Activated naive CD4-positive, alpha-beta T cell treated with anti-CD3 and anti-CD28 coated beads, Interleukin-2, amount 50 U/mL, for 16 hours (primary cell): Measurements from ENCODE around the gene MRPS30.
"Not testable (repeated sequence)": the region's sequence is repeated elsewhere in the genome, so short reads cannot be mapped to it uniquely, and the experiment has no call there.

Source experiments
- DNase-seq: peaks from one replicate; pipeline ENCODE4 v3.0.0-alpha.2; 2020

MRPS30 gene

GRCh38 chr5:44808435-44809214 is at the start of gene MRPS30:
Gene MRPS30 (plus strand): TSS chr5:44808947. CDS start chr5:44808963, 16 bp downstream.
- DNase-seq = peak; percentile 86

DNA sequence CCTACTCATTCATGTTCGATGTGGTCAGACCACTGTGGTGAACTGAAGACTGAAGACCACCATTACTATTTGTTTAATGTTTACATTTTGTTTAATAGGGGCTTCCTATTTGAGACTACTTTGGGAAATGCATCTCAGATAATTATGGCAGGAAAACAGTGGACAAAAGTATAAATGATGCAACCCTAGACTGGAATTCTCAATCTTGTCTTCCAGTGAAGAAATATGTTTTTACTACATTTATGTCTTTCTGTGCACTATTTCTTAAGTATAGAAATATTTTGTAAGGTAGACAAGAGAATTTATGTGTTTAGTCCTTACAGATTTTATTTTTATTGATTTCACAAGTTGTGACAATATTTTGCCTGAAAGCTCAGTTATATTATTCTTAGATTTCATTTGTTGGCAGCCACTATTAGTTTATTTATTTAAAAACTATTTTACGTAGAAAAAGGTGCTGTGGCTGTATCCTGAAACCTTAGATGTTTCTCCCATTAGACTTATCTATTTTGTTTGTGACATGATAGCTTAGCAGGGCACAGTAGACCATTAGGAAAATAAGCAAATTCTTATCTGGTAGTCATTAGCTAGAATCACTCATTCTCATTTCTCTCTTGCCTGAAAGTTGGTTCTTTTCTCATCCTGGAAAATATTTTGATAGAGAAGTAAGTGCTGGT is 39.4 kb upstream of the MRPS30 start:
- DNase-seq = no peak

- no peak for DNase-seq
These were observed 38.9 kb upstream of the MRPS30 start for GRCh38 chr5:44769877-44770209.

DNA sequence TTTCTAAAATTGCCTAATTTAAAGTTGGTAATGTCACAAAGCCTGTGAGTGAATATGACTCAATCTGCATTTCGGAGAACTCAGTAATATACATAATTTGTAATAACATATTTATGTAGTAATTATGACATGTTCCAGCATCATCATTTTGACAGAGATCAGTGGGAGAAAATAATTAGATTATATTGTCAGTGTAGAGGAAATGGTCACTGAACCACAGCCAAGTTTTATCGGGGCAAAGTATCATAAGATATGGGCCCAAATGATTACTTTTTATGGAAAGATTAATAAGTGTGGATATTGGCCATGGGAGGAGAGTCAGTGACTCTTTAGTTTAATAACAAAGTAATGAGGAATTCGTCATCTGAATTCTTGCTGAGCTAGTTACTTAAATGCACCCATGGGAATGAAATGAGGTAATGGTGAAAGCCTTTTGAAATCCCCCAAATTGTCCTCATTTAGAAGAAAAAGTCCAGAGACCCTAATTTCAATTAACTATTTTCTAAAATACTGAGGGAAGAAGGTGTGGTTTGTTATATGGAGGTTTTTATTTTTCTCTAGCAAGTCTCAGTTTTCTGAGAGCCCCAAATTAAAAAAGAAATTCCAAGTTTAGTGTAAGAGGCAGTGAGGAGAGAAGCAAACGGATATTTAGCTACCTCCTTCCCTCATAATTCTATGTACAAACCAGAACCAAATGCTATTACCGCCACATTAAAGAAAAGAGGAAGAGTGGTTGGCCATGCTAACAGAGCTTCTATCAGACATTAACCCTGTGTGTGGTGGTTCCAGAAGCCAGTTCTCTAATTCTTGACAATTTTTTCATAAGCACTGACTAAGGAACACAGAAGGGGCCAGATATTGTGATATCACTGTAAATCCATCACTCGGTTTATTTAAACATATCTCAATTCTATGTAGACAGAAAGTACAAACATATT is 37.7 kb upstream of the MRPS30 start:
- DNase-seq = no peak

- not testable (repeated sequence) for DNase-seq
These were observed 36.4 kb upstream of the MRPS30 start for GRCh38 chr5:44772397-44772796.

DNA sequence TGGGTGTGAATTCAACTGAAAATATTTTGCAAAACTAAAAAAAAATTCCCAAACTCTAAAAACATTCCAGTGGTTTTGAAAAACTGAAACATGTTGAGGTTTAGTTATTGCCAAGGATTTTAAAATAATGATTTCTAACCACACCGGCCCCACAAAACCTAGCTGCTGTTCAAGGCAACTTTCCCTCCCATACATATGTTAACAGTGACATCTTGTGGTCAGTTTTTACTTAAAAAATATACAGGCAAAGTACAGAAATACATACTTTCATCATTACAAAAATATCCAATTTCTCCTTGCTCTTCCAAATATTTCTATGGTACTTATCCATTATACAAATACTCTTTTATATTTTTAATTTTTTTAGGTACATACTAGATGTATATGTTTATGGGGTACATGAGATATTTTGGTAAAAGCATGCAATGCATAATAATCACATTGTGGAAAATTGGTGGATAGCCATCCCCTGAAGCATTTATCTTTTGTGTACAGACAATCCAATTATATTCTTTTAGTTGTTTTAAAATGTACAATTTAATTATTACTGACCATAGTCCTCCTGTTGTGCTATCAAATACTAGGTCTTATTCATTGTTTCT is 34.4 kb upstream of the MRPS30 start:
- DNase-seq = no peak

DNA sequence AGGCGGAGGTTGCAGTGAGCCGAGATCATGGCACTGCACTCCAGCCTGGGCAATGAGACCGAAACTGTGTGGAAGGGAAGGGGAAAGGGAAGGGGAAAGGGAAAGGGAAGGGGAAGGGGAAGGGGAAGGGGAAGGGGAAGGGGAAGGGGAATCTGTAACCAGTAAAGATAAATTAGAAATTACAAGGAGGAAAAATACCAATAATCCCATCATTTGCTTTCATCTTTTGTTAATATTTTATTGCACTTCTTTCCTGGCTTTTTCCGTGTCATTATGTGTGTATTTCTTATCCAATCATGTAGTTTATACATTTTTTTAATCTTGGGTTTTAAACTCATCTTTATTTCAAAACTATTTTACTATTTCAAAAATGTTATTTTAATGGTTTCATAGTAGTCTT is 29.6 kb upstream of the MRPS30 start:
- DNase-seq = no peak

DNA sequence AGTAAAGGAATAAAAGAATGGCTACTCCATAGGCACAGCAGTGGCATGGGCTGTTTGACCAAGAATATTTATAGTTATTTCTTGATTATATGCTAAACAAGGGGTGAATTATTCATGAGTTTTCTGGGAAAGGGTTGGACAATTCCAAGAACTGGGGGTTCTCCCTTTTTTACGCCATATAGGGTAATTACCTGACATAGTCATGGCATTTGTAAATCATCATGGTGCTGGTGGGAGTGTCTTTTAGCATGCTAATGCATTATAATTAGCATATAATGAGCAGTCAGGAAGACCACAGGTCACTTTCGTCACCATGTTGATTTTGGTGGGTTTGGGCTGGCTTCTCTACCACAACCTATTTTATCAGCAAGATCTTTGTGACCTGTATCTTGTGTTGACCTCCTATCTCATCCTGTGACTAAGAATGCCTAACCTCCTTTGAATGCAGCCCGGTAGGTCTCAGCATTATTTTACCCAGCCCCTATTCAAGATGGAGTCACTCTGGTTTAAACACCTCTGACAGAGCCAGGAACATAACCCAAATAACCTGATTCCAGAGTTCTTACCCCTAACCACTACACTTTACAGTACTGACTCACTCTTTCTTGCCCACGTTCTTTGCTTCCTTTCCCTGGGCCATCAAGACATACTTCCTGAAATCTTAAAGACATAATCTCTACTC is 25.0 kb upstream of the MRPS30 start:
- no peak for DNase-seq

- no peak for DNase-seq
These were observed 21.0 kb upstream of the MRPS30 start for GRCh38 chr5:44787731-44788130.

DNA sequence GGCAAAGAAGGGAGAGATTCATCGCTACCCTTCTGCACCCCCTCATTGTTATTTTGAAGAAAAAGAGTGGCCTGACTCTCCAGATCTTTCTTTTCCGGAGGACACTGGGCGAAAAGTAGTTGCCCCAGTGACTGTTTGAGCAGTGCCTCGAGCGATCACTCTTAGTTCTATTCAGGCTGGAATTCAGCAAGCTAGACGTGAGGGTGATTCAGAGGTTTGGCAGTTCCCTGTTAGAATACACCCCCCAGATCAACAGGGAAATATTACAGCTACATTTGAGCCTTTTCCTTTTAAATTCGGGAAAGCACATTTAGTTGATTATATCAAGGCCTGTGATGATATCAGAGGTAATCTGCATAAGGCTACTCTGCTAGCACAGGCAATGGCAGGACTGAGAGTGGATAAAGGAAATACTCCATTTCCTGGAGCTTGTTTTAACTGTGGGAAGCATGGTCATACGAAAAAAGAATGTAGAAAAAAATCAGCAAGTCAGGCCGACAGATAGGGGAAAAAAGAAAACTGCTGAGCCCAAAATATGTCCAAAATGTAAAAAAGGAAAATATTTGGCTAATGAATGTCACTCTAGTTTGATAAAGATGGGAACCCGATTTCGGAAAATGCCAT is 19.3 kb upstream of the MRPS30 start:
- DNase-seq = not testable (repeated sequence)

DNA sequence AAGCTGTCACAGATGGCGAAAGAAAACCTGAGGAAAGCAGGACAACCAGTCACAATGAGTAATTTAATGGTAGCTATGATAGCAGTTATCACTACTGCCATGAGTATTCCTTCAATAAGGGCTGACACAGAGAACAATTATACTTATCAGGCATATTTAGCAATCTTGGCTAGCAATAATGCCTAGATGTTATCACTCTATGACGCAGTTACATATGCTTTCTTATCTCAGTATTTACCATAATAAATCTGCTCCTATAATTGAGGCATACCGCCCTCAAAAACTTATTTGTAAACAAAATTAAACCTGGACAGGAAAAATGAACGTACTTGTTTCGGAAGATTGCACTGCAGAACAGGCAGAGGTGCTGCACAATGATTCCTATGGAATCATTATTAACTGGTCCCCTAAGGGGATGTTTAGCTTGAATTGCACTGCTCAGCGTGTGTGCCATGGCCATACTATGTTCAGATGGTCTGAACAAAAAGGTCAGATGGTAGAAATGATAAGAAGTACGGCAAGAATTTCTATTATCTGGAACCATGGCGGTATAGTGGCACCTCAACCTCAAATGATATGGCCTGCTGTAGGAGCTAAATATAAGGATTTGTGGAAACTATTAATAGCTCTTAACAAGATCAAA is 16.6 kb upstream of the MRPS30 start:
- DNase-seq = not testable (repeated sequence)

GRCh38 chr5:44794371-44794770 is 14.4 kb upstream of the MRPS30 start:
- no peak for DNase-seq

GRCh38 chr5:44795496-44795895 is 13.3 kb upstream of the MRPS30 start:
- DNase-seq = no peak

DNA sequence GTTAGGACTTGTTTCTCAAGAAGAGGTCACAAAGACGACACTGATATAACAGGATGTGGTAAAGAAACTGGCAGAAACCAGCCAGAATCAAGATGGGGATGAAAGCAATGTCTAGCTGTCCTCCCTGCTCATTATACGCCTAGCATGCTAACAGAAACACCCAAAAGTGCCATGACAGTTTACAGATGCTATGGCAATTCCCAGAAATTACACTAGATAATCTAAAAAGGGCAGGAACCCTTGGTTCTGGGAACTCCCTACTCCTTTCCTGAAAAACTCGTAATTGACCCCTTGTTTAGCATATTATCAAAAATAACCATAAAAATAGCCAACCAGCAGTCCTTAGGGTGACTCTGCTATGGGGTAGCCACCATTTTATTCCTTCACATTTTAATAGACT is 10.9 kb upstream of the MRPS30 start:
- DNase-seq = no peak

DNA sequence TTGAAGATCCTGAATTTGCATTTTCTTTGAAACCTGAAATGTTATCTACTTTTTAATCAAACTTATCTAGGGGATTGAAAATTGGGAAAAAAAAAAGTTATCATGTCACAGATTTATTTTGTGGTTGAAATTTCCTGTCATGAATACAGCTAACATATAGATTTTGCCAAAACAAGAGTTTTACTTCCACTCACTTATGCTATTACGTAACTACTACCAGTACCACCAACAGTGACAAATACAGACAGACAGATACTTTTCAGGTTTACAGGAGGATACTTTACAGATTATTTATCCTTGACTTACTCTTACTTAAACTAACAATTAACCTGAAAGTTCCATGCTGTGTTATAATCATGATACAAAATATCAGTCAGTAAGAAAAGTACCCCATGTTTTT is 6.8 kb upstream of the MRPS30 start:
- DNase-seq = no peak

GRCh38 chr5:44806608-44807007 is 2.1 kb upstream of the MRPS30 start:
- DNase-seq = no peak

GRCh38 chr5:44807269-44807668 is 1.5 kb upstream of the MRPS30 start:
- no peak for DNase-seq

DNA sequence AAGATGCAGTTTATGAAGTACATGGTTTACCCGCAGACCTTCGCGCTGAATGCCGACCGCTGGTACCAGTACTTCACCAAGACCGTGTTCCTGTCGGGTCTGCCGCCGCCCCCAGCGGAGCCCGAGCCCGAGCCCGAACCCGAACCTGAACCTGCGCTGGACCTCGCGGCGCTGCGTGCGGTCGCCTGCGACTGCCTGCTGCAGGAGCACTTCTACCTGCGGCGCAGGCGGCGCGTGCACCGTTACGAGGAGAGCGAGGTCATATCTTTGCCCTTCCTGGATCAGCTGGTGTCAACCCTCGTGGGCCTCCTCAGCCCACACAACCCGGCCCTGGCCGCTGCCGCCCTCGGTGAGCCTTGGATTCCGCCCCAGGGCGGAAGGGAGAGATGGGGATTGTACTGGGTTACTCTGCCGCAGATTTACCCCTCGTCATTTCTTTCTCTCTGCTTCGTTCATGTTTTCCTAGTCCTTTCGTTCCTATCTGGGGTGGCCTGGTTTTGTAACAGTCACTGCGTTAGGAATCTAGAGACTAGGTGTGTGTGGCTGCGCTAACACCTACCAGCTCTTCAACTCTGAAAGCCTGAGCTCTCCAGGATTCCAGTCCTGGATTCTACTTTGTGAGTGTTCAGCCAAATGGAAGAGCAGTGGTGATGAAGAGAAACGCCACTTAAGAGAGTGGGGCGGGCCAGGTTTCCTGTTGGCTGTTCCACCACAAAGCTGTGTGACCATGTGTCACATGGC is 638 bp downstream of the MRPS30 start:
- peak; percentile 49 for DNase-seq

DNA sequence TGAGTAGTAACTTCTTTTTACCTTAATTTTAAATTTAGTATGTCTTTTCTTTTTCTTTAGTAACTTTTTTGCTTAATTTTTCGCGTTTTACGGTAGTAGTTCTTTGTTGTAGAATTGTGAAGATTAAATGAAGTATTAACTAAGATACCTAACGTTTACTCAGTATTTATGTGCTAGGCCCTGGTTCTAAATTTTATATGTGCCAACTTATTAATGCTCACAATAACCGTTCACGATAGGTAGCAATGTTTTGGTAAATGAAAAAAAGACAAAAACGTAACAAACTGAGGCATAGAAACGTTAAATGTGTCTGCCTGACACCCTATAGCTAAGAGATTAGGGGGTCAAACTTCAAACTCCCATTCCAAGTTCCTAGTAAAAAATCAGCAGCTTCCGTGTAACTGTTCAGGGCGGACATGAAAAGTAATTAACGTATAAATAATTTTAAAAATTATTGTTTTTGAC is 1.2 kb downstream of the MRPS30 start:
- no peak for DNase-seq

GRCh38 chr5:44814761-44815160 is 6.0 kb downstream of the MRPS30 start:
- DNase-seq = no peak

DNA sequence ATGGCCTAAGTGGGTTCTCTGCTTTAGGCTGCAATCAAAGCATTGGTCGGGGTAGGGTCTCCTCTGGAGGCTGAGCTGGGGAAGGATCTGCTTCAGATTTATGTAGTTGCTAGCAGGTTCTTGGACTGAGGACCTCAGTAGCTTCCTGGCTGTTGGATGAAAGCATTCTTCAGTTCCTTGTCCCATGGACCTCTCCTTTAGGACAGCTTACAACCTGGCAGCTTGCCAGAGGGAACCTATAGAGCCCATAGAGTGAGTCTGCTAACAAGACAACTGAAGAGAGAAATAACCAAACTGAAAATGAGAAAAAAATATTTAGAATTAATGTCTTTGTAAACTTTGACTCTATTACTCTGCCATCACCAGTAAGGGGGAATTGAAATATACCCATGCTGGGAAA is 12.4 kb downstream of the MRPS30 start:
- DNase-seq = no peak
